HG03095 (cell line): ENCODE measurements around the gene TCP11L2.
"Not testable (repeated sequence)": the region's sequence is repeated elsewhere in the genome, so short reads cannot be mapped to it uniquely, and the experiment has no call there.

Experiments
- ATAC-seq: cut with Tn5 transposase; IDR thresholded peaks from one replicate; pipeline ENCODE4 v1.9.1; 2021; ENCODE audit warnings: moderate library complexity; ENCODE audit not compliant: unreplicated experiment

Gene TCP11L2

DNA sequence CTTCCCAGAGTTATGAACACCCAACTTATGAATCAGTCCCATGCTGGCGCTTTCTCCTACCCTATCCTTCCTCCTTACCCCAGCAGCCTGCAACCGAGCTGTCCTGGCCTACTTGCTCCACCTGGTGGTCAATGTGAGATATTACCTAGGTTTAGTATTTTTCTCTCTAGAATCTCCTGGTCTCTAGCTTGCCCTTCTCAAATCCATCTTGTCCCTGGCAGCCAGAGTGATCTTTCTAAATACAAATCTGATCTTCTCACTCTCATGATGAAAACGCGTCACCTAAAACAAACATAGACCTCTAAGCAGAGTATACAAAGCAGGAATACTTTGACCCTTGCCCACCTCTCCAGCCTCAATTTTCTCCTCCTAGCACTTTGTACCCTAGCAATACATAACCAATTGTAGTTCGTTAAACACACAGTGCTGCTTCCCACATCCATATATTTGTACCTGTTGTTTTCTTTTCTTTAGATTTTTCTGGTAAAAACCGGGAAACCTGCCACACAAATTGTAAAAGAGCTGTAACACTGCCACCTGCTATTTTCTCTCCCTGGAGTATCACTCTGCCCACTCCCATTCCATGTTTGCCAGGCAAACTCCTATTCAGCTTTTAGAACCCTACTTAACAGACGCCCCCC is 20.0 kb upstream of the TCP11L2 start:
- no peak for ATAC-seq

DNA sequence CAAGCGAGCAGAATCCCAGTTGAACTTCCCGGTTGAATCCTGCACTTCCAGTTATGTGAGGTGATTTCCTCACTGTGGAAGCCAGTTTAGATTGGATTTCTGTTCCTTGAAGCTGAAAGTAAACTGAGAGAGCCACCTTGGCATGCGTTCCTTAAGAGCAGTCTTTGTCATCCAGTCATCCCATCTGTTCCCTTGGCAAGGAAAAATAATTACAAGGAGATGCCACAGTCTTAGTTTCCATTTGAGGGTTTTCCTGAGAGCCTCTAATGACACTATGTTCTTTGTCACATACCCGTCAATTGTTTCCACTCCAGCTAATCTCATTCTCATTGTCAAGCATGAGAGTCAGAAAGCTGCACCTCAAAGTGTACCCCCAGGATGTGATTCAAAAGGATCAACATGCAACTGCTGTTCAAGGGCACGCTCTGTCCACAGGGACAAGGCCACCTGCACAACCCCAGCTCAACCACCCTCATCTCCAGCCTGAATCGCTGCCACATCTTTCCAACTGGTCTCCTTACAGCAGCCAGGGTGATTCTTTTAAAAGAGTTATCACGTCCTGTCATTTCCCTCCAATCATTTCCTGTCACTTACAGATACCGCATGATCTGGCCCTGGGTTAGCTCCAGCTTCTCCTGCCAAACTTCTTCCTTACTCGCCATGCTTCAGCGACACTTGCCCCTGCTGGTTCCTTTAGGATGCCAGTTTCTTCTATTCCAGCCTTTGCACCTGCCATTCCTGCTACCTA is 18.0 kb upstream of the TCP11L2 start:
- no peak for ATAC-seq

DNA sequence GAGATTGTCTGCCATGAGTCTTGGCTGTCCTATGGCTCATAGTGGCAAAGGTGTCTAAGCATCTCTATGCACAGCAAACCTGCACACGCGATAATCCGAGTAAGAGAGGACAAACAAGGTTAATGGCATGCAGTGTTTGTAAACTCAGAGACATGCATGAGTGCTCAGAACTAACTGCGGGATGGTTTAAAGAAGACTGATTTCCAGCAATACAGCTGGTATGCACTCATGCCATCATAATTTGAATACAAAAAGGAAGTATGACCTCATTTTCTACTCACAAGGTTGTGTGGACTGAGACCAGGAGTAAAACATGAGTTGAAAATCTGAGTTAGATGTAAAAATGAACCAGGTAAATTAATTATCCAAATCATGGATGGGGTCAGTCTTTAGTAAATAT is 16.6 kb upstream of the TCP11L2 start:
- ATAC-seq: no peak

DNA sequence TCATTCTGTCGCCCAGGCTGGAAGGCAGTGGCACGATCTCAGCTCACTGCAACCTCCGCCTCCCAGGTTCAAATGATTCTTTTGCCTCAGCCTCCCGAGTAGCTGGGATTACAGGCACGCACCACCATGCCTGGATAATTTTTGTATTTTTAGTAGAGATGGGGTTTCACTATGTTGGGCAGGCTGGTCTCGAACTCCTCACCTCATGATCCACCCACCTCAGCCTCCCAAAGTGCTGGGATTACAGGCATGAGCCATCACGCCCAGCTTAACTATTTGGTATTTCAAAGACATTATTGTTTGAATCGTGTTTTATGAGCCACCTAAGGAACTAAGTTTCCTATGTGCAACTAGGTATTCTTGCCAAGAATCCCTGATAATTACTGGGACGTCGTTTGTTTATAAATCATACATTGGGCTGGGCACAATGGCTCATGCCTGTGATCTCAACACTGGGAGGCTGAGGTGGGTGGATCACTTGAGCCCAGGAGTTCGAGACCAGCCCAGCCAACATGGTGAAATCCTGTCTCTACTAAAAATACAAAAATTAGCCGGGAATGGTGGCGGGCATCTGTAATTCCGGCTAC is 15.9 kb upstream of the TCP11L2 start:
- not testable (repeated sequence) for ATAC-seq

DNA sequence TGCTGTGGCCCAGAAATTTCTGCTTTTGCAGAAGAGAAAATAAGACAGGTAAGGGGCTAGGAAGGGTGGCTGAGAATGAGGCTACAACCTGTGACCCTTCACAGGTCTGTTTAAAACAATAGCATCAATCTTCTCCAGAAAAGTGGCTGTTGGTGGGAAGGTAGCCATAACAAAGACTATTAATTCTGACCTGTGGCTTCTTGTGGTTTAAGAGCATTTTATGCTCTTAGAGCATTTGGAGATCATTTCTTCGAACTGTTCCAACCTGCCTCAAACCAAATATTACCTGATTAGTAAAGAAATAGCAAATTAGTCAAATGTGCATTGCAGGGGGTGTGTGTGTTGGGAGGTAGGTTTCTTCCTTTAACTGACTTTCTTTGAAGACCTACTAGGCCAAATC is 15.2 kb upstream of the TCP11L2 start:
- no peak for ATAC-seq

DNA sequence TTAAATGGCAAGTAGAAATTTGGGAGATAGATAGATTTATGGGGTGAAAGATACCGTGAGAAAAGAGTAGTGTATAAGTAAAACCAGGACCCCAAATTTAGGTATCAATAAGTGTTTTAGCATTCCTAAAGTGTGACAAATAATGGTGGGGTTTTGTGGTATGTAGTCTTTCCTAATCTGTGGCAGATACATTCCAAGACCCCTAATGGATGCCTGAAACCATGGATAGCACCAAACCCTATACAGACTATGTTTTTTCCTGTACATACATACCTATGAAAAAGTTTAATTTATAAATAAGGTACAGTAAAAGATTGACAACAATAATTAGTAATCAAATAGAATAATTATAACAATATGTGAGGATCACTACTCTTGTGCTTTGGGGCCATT is 14.4 kb upstream of the TCP11L2 start:
- no peak for ATAC-seq

DNA sequence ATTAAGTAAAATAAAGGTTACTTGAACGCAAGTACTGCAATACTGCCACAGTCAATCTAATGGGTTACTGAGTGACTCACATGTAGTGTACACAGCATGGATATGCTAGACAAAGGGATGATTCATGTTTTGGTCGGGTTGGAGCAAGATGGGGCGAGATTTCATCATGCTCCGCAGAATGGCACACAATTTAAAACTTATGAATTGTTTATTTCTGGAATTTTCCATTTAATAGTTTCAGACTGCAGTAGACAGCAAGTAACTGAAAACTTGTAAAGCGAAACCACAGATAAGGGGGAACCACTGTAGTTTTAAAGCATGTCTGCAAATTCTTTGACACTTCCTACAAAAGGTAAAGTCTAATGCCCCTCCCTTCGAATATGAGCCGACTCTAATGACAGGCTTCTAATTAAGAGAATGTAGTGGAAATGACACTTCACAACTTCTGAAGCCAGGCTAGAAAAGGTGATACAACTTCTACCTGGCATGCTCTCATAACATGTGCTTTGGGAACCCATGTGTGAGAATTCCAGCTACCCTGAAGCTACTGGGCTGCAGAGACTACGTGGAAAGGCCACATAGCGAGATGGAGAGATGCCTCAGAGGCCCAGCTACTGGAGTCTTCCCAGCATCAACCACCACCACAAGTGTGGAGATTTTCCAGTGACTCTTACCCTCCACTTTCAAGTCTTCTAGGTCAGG is 13.9 kb upstream of the TCP11L2 start:
- ATAC-seq: no peak

DNA sequence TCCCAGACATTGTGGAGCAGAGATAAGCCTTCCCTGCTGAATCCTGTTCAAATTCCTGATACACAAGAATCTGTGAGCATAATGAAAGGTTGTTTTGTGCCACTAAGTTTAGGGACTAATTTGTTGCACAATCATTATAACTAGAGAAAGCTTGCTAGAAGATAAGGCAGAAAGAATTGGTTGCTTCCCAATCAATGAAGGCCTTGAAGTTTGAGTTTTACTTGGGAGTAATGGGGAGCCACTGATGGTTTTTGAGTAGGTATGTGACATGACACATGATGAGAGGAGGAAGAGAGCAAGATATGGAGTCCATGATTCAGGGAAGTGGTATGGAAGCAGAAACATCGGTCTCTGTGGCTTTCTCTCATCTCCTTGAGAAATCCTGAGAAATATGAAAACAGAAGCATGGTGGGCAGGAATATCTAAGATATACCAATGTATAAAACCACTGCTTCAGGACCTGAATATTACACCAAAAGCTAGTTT is 13.3 kb upstream of the TCP11L2 start:
- no peak for ATAC-seq

DNA sequence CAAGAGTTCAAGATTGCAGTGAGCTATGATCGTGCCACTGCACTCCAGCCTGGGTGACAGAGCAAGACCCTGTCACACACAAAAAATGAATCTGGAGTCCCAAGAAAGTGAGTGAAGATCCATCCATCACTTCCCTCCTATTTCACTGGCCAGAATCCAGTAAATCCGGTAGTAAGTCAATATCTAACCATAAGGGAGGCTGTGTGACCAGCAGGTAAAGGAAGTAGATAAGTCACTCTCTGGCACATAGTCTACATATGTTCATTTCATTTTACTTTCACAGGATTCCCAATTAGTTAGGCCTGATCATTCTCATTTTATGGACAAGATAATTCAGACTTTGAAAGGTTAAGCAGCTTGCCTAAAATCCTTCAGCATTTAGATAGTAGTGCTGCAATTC is 11.9 kb upstream of the TCP11L2 start:
- ATAC-seq: no peak

DNA sequence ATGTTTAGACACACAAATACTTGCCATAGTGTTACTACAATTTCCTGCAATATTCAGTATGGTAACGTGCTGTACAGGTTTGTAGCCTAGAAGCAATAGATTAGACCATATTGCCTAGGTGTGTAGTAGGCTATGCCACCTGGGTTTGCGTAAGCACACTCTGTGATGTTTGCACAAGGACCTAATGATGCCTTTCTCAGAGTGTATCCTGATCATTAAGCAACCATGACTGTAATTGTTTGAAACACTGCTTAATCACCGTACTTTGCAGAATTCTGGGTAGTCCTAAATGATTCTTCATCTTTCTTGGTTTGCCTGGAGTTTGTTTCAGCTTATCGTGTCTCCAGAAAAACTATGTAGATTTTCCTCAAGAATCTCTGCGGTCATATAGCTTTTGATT is 11.2 kb upstream of the TCP11L2 start:
- ATAC-seq: no peak

DNA sequence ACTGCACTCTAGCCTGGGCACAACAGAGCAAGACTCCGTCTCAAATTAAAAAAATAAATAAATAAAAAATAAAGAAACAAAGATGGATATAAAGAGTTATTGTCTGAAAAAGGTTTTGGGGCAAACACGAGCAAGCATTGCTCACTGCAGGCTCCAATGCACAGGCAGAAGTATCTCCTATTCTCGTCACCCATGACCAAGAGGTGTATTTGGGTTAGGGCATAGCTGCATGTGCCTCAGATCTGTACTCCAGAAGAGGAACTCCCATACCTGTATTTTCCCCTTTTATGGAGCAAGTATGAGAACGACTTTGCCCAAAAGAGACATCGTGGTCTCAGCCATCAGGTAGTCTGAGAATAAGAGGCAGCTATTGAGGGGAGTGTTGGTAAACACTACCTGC is 10.2 kb upstream of the TCP11L2 start:
- no peak for ATAC-seq

DNA sequence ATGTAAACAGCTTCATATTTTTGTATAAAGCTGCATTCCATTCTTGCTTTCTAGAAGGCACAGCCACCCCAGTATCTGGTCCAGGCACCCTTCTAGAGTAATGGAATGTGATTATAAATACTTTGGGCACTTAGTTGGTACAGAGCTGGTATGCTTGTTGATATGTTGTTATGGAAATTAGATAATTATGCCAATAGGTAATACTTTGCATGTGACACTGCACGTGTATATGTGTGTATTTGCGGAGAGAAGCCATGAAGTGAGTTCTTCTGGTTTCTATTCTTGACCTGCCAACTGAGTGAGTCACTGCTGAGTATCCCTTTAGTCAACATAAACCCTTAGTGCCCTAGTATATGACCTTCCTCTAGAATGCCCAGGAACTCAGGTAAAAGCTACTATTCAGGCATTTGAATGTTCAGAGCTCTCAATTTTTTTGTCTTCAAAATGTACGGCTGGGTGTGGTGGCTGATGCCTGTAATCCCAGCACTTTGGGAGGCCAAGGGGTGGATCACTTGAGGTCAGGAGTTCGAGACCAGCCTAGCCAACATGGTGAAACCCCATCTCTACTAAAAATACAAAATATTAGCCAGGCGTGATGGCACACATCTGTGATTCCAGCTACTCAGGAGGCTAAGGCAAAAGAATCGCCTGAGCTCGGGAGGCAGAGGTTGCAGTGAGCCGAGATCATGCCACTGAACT is 6.2 kb upstream of the TCP11L2 start:
- ATAC-seq: no peak

DNA sequence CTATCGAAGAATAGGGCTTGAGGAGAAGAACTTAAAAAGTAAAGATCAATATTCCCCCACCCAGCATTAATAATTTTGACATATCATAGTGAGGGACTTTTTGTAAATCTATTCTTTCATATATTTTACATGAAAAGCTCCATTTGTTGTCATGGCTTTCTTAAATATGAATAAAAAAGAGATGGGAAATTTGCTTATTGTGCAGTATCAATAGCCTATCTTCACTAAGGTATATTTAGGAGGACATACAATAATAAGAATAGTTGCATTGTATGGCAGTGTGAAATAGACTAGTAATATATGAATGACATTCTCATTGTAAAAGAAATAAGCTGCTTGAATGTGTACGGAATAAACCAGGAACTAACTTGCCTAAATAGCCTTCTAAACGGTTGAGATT is 5.5 kb upstream of the TCP11L2 start:
- ATAC-seq: no peak

DNA sequence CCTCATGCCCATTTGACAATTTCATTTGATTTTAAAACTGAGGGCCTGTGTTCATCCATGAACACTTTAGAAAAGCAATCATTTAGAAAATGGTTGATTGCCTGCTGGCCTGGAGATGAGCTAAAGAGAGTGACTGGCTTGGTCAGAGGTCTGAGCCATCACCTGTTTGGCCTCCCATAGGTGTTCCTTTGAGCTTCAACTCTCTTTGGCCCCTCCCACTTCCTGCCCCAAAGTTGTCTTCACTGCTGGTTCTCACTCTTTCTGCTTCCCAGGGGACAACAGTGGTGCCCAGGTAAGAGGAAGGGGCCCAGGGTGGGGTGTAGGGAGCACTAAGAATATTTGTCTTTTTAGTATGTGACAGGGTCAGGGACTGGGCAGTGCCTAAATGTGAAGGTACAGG is 4.9 kb upstream of the TCP11L2 start:
- no peak for ATAC-seq

DNA sequence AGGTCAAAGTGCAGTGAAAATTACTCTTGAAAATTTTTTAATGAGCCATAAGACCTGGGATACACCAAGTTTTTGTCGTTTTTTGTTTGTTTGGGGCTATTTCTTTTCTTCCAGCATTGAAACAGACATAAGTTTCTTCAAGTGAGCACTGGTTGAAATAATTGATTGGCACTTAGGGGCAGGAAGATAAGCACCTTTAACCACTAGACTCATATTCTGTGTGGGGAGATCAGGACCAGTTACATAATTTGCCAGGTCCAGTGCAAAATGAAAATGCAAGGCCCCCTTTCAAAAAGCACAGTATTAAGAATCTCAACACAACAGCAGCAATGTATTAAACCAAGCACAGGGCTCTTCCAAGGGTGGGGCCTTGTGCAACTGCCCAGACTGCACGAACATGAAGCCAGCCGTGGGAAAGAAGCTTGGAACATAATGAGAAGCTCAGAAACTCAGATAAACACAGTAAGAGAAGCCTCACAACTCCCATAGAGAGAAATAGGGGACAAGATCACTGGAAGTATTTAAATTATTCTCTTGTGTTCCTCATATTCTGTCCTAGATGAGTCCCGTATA is 3.2 kb upstream of the TCP11L2 start:
- no peak for ATAC-seq

DNA sequence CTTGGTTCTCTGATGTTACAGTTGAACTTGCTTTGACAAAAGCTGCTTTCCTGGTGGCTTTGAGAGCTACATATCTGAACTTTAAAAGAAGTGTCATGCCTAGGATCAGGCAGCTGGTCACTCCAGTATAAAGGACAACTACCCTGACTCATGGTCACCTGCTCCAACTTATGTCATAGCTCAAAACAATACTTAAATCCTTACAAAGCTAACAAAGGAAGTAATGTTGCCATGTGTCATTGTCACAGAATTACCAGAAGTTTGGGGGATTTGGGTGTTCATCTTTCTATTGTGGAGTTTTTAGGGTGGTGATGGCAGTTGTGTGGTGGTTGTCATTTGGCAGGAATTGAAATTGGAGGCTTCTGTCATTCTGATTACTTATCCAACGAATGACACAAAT is 1.8 kb upstream of the TCP11L2 start:
- ATAC-seq: no peak

DNA sequence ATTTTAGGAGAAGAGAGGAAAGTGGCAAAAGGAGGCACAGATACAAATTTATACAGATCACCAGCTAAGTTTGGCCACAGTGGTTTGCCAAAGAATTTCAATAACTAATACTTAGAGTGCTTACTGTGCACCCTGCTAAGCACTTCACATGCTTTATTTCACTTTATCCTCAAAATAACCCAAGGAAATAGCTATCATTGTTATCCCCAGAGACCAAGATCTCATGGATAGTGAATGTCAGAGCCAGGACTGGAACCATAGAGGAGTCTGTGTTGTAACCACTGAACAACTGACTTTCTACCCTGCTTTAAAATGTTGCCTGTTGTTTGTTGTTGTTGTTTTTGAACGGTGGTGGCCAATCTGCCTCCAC is 1.3 kb upstream of the TCP11L2 start:
- no peak for ATAC-seq

DNA sequence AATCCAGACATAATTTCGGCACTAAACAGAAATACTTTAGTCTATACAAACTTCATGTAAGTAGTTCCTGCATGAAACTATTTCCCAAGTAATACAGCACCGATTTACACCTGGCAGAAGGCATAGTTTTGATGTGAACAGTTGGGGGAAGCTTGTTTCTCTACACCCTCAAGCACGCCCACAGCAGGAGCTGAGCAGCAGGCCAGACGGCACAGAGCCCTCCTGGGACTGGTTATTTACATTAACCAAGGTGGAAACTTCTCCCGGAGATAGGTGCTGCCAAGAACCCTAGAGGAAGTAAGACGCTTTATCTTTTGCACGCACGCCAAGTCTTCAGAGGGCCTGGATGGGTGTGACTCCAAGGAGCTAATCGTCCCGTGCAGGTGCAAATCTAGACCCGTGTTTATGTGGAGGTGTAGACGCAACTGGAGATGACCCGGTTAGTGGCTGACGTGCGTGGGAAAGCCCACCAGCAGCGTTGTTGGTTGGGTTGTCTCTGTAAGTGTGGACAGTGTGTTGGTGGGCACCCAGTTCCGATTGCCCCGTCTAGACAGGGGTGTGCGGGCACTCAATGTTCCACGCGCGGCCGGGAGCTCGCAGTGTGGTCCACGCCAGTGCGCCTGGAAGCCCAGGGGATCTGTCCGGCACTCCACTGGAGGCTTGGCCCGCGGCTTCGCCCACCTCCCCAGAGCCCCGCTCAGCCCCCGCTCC is 767 bp upstream of the TCP11L2 start:
- ATAC-seq: peak; percentile 70

DNA sequence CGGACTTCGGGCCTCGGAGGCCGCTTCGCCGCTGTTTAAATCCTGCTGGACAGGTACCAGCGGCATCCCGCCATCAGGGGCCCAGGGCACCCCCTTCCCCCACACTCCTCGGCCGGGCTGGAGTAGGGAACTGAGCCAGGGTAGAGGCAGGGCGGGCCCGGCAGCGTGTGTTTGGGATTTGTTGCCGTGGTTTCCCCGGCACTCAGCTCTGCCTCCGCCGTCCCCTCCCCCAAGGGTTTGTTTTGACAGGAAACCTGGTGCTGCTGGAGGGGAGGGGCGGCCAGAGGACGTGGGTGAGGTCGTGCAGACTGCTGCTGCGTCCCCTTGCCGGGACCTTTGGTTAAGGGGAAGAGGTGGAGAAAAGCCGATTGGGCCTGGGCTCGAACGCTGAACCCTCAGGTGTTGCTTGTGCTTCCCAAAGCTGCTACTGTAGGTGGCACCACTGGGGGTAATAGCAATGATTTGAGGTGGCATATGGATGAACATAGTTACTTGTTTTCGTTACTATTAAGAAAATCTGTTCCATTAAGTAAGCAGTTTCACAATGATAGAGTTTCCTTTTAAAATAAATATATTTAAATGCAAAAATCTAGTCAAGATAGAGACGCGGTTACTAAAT is 778 bp downstream of the TCP11L2 start:
- no peak for ATAC-seq

DNA sequence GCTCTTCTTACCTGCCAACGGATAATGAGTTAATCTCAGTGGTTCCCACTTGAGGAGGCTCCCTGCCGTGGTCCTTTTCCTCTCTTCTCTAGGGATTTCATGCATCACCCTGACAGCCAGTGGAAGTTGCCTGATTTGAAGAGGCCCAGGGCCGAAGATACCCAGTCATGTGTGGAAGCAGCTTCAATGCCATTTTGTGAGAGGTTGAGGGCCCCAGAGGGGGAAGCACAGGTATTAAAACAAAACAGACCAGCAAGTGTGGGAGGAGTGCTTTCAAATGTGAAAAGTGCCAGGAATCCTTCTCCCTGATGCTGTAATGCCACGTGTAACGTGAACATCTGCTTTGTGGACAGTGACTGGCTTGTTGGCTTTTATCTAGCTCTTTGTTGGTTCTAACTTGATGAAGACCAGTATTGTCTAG is 1.5 kb downstream of the TCP11L2 start:
- ATAC-seq: no peak
